ENCODE results near the gene INKA2.
A peak's percentile ranks its signal among the peaks of the same experiment; 100 is the strongest.

The INKA2 gene

DNA sequence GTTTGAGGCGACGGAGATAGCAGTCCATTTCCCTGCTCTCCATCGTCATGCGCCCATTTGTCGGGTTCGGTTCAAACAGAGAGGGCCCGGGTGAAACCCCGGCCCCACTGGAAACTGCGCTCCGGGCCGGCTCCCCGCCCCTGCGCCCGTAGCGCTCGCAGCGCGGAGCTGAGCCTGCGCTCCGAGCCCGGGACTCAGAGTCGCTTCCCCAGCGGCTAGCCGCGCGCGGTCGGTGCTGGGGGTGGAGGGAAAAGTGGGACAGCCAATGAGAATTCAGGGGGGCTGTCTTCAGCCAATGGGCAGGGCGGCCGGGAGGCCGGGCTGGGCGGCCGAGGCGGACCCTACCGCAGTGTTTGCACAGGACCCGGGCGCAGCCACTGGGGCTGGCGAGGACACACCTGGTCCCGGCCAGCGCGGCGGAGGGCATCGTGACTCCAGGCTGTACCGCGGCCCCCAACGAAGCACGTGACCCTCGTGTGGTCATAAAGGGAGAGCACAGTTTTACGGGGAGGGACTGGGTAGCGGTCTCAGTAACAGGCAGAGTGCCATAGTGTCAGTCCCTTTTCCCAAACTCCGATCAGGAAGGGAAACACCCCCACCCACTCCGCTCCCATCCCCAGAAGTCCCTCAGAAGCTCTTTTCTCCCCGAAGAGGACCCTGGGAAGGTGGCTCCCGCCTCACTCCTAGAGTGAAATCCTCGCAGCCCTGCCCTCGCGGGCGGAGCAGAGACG lies at the start of gene INKA2:
Gene INKA2, minus strand, starts transcription at position 202 of the 731 bp plus-strand sequence. Its CDS starts 153 bp downstream, at position 49.
- DNase-seq (ENCODE audit: low read depth): peak; percentile 54

- DNase-seq (ENCODE audit: low read depth): no peak
Measured at GRCh38 chr1:111786669-111787207, 47.5 kb upstream of the INKA2 start.

DNA sequence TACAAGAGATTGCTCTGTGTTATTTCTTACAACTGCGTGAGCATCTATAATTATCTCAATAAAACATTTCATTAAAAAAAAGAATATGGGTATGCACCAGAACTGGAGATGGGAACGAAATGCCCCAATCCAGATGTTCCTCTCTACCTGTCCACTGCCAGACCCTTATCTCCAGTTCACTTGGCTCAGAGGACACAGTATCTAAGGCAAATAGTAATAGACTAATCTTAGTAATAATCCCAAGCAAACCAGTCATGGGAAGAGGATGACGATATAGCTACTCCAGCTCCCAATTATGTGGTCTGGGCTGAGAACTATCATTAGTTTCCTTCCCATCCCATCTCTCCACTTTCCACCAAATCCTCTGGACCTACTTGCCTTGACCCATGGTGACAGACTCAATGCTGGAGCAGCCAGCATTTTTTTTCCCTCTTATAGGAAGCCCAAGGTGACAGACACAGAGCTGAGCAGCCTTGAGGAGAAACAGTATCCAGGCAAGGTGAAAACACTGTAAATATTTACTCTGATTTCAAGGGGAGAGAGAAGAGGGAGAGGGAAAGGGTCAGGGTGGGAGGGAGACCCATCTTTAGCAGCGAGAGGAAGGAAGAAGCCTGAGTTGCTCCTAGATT lies 45.2 kb upstream of the INKA2 start:
- DNase-seq (ENCODE audit: low read depth): no peak

DNA sequence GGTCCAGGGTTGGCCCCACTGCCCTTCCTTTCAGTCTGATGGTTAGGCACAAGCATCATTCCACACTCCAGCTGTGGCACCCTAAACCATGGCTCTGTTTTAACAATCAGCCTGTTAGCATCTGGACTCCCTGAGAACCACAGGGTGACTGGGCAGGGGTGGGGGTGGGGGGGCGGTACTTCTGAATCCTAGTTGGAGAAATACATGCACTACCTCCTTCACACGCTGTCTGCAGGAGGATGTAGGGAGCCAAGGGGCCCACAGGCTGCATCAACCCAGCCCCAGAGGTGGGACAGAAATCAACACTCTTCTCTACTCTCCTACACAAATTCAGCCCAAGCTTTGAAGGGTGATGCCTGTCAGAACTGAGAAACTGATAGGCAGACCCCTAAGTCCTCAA lies 40.4 kb upstream of the INKA2 start:
- DNase-seq (ENCODE audit: low read depth): no peak

DNA sequence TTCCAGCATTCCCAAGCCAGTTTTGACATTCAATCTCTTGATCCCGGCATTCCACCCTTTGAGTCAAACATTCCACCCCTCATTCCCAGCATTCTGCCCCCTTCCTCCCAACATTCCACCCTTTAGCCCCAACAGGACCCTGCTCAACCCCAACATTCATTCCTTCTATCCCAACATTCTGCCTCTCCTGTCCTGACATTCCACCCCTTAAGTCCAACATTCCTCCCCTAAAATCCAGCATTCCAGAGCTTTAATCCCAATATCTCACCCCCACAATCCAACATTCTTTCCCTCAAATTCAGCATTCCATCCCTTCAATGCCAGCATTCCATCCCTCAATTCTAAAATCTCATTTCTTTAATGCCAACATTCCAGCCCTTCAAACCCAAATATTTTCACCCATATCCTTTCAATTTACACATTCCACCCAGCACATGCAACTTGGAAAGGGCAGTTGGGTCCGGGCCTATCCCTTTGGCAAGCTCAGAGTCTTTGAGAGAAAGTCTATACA lies 39.4 kb upstream of the INKA2 start:
- DNase-seq (ENCODE audit: low read depth): no peak

GRCh38 chr1:111778066-111778465 lies 38.9 kb upstream of the INKA2 start:
- no peak for DNase-seq (ENCODE audit: low read depth)

- no peak for DNase-seq (ENCODE audit: low read depth)
Measured at GRCh38 chr1:111777301-111777700, 38.1 kb upstream of the INKA2 start.

DNA sequence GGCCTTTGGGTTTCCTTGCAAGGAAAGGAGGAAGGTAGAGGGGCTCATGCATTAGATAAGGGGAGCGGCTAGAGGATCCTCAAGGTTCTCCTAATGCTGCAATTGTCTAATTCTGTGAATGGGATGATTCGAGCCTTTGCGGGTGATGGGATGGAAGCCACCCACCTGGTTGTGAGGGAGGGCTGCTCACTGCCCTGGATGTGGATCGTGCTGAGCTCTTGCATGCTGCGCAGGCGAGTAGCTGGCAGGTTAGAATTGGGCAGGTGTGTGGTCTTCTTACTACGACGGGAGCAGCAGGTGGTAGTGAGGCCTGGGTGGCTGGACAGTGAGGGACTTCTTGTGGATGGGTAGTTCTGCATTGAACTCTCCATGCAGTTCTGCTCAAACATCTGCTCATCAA lies 37.7 kb upstream of the INKA2 start:
- no peak for DNase-seq (ENCODE audit: low read depth)

DNA sequence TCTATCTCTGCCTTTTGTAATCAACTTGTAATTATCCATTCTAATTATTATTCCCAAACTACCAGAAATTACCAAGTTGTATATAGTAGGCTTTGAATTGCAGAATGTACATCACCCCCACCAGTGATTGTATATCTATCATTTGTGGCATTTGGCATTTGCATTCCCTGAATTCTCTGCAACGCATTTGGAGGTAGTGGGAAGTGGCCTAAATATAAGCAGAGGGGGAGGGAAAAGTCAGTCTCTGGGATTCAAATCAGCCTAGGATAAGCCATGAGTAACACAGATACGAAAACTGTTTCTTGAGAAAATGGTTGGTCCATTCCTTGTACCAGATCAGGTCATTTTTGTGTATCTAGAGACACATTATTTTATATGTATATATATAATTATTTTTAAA lies 37.2 kb upstream of the INKA2 start:
- DNase-seq (ENCODE audit: low read depth): no peak

- DNase-seq (ENCODE audit: low read depth): no peak
Measured at GRCh38 chr1:111775966-111776365, 36.8 kb upstream of the INKA2 start.

- DNase-seq (ENCODE audit: low read depth): no peak
Measured at GRCh38 chr1:111770916-111771315, 31.7 kb upstream of the INKA2 start.

DNA sequence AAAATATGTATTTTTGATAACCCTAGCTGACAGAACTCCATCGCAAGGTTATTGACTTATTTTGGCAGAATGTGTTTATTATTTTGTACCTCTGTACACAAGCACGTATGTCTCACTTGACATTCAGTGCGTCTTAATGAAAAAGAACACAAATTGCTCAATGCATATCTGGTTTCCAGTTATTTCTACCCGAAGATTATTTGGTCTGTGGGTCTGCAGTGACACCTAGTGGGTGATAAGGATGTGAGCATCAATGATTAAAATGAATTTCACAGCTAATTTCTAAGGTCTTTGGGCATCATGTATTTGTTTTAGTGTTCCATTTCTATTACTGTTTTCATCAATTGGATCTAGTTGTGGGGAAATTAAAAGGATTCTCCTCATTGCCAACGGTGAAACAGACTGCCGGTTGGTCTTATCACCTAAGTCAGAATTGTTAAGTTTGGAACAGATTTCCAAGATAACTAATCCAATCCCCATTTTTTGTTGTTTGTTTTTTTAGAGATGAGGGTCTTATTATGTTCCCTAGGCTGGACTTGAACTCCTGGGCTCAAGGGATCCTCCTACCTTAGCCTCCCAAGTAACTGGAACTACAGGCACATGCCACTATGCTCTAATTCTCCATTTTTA lies 30.4 kb upstream of the INKA2 start:
- DNase-seq (ENCODE audit: low read depth): peak; percentile 23

DNA sequence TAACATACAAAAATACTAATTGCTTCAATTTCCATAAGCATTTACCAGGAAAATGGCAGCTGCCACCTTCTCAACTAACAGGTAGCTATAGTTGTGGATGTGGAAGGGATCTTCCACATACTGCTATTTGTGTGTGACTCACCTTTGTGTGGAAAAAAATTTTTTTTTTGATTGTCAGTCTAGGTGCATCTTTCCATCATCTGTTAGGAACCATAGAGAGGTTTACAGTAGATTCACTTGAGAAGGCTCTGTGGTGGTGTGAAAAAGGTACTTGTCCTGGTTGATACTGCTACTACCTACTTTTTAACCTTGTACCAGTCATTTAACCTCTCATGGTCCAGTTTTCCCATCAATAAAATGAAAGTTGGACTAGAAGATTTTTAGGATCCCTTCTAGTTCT lies 29.4 kb upstream of the INKA2 start:
- no peak for DNase-seq (ENCODE audit: low read depth)

GRCh38 chr1:111768023-111768422 lies 28.8 kb upstream of the INKA2 start:
- no peak for DNase-seq (ENCODE audit: low read depth)

GRCh38 chr1:111762332-111762731 lies 23.1 kb upstream of the INKA2 start:
- no peak for DNase-seq (ENCODE audit: low read depth)

GRCh38 chr1:111761717-111762116 lies 22.5 kb upstream of the INKA2 start:
- DNase-seq (ENCODE audit: low read depth): no peak

DNA sequence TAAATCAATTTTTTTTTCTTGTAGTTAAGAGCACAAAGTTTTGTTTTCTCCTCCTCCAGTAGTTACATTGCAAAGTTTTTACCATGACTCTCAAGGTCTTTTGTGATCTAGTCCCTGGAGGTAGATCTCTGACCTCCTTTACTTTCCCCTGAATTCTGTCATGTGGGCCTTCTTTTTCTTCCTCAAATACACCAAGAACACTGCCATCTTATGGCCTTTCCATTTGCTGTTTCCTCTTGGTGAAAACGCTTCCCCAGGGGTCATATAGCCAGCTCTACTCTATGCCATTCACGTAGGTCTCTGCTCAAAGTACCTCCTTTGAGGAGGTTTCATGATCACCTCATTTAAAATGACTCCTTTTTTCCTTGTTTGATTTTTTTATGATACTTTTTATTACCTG lies 19.2 kb upstream of the INKA2 start:
- no peak for DNase-seq (ENCODE audit: low read depth)

DNA sequence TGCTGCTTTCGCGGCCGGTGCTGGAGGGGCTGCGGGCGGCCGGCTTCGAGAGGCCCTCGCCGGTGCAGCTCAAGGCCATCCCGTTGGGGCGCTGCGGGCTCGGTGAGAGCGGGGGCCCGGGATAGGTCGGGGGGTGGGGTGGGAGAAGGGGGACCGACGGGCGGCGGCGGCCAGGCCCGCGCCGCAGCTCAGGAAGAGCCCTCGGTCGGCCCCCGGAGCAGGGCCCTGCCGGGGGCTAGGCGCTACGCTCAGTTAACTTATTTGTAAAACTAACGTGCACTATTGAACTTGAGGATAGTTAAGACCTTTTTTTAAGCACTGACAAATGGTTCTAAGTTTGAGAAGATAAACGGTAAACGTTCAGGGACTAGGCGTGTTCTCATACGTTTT lies 16.9 kb upstream of the INKA2 start:
- no peak for DNase-seq (ENCODE audit: low read depth)

GRCh38 chr1:111755331-111756123 lies 16.3 kb upstream of the INKA2 start, which contains the start of gene DDX20:
Gene DDX20, plus strand, starts transcription at chr1:111755901. Its CDS starts 24 bp downstream, at chr1:111755925.
- peak; percentile 89 for DNase-seq (ENCODE audit: low read depth)

DNA sequence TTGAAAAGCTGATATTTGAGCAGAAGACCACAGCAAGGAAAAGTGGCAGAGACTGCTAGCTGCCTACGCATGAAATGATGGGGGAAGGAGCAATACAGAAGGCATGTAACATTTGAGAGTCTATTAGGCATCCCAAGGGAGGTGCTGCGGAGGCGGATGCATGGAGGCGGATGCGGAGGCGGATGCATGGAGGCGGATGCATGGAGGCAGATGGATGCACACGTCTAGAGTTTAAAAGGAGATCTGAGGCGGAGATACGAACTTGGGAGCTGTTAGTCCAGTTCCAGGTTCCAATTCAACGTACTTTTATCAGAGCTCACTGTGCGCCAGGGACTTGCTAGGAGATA lies 15.8 kb upstream of the INKA2 start:
- DNase-seq (ENCODE audit: low read depth): peak; percentile 16

GRCh38 chr1:111751906-111752575 lies 12.8 kb upstream of the INKA2 start:
- DNase-seq (ENCODE audit: low read depth): no peak

DNA sequence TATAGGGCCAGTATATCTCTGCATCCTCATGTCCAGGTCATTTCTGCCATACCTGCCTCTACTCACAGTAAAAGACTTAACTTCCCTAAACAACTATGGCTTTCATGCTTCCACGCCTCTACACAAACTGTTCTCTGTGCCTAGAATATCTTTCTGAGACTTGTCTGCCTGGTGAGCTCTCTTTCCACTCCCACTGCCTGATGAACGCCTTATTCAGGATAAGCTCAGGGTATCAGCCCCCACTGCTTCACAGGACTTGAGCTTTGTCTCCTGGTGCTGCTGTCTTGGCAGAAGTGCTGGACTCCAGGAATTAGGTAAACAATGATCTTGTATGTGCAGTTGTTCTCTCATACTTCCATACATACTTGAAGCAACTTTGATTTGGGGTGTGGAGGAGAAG lies 11.7 kb upstream of the INKA2 start:
- DNase-seq (ENCODE audit: low read depth): no peak
